Breast epithelium (tissue), 4 donors: Measurements from ENCODE around the gene SLC25A15. TPM values are rescaled to one million over a fixed set of nuclear protein-coding genes. Genes with fewer than 3 reads are reported as not detected.
"Not testable (repeated sequence)": the region's sequence is repeated elsewhere in the genome, so short reads cannot be mapped to it uniquely, and the experiment has no call there.

Source experiments
- DNase-seq, 2 donors: peaks; one replicate each; pipeline ENCODE4 v3.0.0-alpha.2; 2019; ENCODE audit warnings: low spot score in 2 of 2
- H3K27ac ChIP-seq, 2 donors: fragments of 200-600 bp; sonication (generic) in 1 of 2; one replicate each; pipeline ENCODE4 v1.5.1; 2016 to 2019; ENCODE audit warnings: mild to moderate bottlenecking in 1 of 2
- H3K27me3 ChIP-seq, 2 donors: fragments of 200-600 bp; sonication (generic) in 1 of 2; one replicate each; pipeline versions ENCODE4 v1.5.1 to v1.6.0; 2017 to 2019; ENCODE audit warnings: control low read depth in 1 of 2, mild to moderate bottlenecking in 1 of 2
- H3K36me3 ChIP-seq: fragments of 200-600 bp; one replicate; pipeline ENCODE4 v1.5.1; 2019
- H3K4me1 ChIP-seq, 2 donors: fragments of 200-600 bp; sonication (generic); one replicate each; pipeline ENCODE4 v1.5.1; 2016 to 2019; ENCODE audit warnings: control low read depth in 1 of 2
- H3K4me3 ChIP-seq, 3 donors: fragments of 200-600 bp; sonication (generic); 1 replicate in 2 of 3; 2 replicates in 1 of 3; pipeline ENCODE4 v1.5.1; 2016 to 2019; ENCODE audit warnings: mild to moderate bottlenecking in 3 of 3, moderate library complexity in 2 of 3
- H3K9me3 ChIP-seq, 2 donors: fragments of 200-600 bp; sonication (generic) in 1 of 2; one replicate each; pipeline ENCODE4 v1.5.1; 2016 to 2019; ENCODE audit warnings: control low read depth in 1 of 2
- CTCF ChIP-seq, 3 donors: fragments of 450-650 bp; IDR thresholded peaks; one replicate each; pipeline ENCODE4 v1.5.1; 2016 to 2017; ENCODE audit warnings: antibody characterized with exemption in 3 of 3, mild to moderate bottlenecking in 3 of 3, moderate library complexity in 3 of 3
- POLR2A ChIP-seq: fragments of 450-650 bp; IDR thresholded peaks from one replicate; pipeline ENCODE4 v1.6.1; 2016; ENCODE audit warnings: antibody characterized with exemption, mild to moderate bottlenecking, moderate library complexity
- POLR2AphosphoS5 ChIP-seq, 3 donors: sonication (generic); formaldehyde crosslinking; IDR thresholded peaks; one replicate each; pipeline ENCODE4 v1.6.1; 2017; ENCODE audit warnings: antibody characterized with exemption in 3 of 3
- intact Hi-C: fragments of 100-400 bp; cut with DNase I; formaldehyde crosslinking; loops from one replicate; pipeline ENCODE4 v1.15.1; 2023; ENCODE audit warnings: low total_unique reads
- total RNA-seq, 3 donors: library from RNA; depleted of rRNA; stranded (reverse); fragments of >200 nt; gene quantifications; one replicate each; pipeline ENCODE4 v1.1.0, GENCODE V29; 2016

Gene SLC25A15
- total RNA-seq, 3 donors from 2014 or later: 6.9 to 13.4 (median 7.5) TPM

GRCh38 chr13:40780822-40781401 lies 8.5 kb upstream of the SLC25A15 start:
- Histone ChIP-seq H3K4me1 (no peaks in the 10 kb centered on the region), H3K36me3 (no peaks in the 10 kb centered on the region), H3K27ac (no peak overlapping the region), H3K4me3 (no peak overlapping the region), H3K9me3 (no peaks in the 10 kb centered on the region), H3K27me3 (no peaks in the 10 kb centered on the region)
- TF ChIP-seq POLR2A: no peak
- TF ChIP-seq POLR2AphosphoS5 (IDR thresholded peaks at IDR 0.05): no peak
- TF ChIP-seq CTCF (IDR thresholded peaks at IDR 0.05): no peak
- DNase-seq: no peak
- intact Hi-C loops: no loop called here

- Histone ChIP-seq H3K27ac (no peak overlapping the region), H3K9me3 (no peaks in the 10 kb centered on the region), H3K36me3 (no peaks in the 10 kb centered on the region), H3K4me3 (no peak overlapping the region), H3K27me3 (no peaks in the 10 kb centered on the region), H3K4me1 (no peaks in the 10 kb centered on the region)
- no peak for TF ChIP-seq POLR2A
- no peak for TF ChIP-seq POLR2AphosphoS5 (IDR thresholded peaks at IDR 0.05)
- no peak for TF ChIP-seq CTCF (IDR thresholded peaks at IDR 0.05)
- intact Hi-C loops: no loop called here
- DNase-seq: no peak
These were observed 7.7 kb upstream of the SLC25A15 start for GRCh38 chr13:40781717-40782116.

DNA sequence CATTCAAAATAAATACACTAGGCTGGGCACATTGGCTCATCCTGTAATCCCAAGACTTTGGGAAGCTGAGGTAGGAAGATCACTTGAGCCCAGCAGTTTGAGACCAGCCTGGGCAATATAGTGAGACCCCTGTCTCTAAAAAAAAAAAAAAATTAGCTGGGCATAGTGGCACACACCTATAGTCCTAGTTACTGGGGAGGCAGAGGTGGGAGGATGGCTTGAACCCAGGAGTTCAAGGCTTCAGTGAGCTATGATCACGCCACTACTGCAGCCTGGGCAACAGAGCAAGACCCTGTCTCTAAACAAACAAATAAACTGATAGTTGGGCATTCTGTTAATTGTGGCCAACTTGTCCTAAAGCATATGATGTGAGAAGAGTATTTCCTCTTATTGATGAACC lies 6.4 kb upstream of the SLC25A15 start:
- H3K9me3 ChIP-seq, H3K36me3 ChIP-seq, DNase-seq, H3K27me3 ChIP-seq, intact Hi-C loops, H3K4me1 ChIP-seq, H3K27ac ChIP-seq, H3K4me3 ChIP-seq: not testable (repeated sequence)

DNA sequence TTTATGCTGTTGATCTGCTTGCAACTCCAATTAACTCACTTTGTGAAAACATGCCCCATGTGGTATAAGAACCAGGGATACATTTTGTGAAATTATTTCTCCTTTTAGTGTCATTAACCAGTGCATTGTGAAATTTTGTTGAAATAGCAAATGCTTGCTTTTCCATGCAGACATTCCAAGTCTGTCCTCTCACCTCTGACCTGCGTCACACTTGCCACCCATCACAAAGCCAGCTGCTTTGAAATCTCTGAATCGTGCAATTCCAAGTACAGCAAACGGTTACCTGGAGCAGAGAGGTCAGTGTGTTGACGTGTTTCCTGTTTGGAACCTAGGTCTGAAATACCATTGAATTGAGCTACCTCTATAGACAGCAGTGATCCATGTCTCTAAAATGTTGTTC lies 4.9 kb upstream of the SLC25A15 start:
- no peaks in the 10 kb centered on the region for H3K36me3 ChIP-seq
- TF ChIP-seq CTCF (IDR thresholded peaks at IDR 0.05) (no peak), POLR2A (no peak), POLR2AphosphoS5 (IDR thresholded peaks at IDR 0.05) (no peak)
- H3K4me3 ChIP-seq: no peak overlapping the region
- no peak overlapping the region for H3K27ac ChIP-seq
- H3K27me3 ChIP-seq: no peaks in the 10 kb centered on the region
- DNase-seq: no peak
- intact Hi-C loops: no loop called here
- H3K9me3 ChIP-seq: no peaks in the 10 kb centered on the region
- H3K4me1 ChIP-seq: no peaks in the 10 kb centered on the region

DNA sequence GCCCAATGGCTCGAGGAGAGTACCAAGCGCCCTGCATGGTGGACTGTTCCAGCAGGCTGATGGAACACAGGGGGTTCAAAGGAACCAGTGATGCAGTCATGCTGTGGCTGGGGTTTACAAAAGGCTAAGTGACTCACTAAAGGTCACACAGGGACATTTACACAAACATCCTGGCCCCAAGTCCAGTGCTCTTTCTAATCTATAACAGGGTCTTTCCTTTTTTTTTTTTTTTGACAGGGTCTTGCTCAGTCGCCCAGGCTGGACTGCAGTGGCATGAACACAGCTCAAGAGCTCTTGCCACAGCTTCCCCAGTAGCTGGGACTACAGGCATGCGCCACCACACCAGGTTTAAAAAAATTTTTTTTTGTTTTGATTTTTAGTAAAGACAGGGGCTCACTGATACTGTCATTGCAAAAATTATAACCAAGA lies 2.8 kb upstream of the SLC25A15 start:
- no peak overlapping the region for H3K4me3 ChIP-seq
- H3K27ac ChIP-seq: no peak overlapping the region
- no peaks in the 10 kb centered on the region for H3K9me3 ChIP-seq
- intact Hi-C loops: no loop called here
- no peaks in the 10 kb centered on the region for H3K4me1 ChIP-seq
- H3K27me3 ChIP-seq: no peaks in the 10 kb centered on the region
- no peak for TF ChIP-seq CTCF (IDR thresholded peaks at IDR 0.05)
- TF ChIP-seq POLR2AphosphoS5 (IDR thresholded peaks at IDR 0.05): no peak
- TF ChIP-seq POLR2A: no peak
- no peaks in the 10 kb centered on the region for H3K36me3 ChIP-seq
- DNase-seq: no peak

GRCh38 chr13:40787062-40787461 lies 2.3 kb upstream of the SLC25A15 start:
- no peaks in the 10 kb centered on the region for H3K36me3 ChIP-seq
- intact Hi-C loops: no loop called here
- H3K27ac ChIP-seq: no peak overlapping the region

DNA sequence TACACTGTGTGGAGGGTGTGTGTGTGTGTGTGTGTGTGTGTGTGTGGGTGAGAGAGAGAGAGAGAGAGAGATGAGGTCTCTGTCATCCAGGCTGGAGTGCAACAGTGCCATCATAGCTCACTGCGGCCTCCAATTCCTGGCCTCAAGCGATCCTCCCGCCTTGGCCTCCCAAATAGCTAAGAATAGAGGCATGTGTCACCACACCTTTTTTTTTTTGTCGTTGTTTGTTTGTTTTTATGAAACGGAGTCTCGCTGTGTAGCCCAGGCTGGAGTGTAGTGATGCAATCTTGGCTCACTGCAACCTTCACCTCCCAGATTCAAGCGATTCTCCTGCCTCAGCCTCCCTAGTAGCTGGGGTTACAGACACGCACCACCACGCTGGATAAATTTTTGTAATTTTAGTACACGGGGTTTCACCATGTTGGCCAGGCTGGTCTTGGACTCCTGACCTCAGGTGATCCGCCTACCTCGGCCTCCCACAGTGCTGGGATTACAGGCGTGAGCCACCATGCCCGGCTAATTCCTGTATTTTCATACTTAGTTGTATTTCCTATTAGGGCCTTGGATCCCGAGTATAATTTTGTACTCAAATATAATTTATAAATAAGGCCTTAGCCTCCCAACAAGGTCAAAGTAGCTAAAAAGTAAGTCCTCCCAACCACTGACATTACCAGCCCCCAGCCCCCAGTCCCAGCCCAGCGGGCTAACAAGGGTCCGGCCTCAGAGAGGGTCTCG lies 704 bp upstream of the SLC25A15 start:
- H3K9me3 ChIP-seq, intact Hi-C loops, H3K4me1 ChIP-seq, H3K36me3 ChIP-seq, DNase-seq, H3K27me3 ChIP-seq: not testable (repeated sequence)
- H3K4me3 ChIP-seq: peak overlapping the region; percentile 53 to 95 (median 73)
- H3K27ac ChIP-seq: peak overlapping the region; percentile 85 to 92

More at GRCh38 chr13:40787062-40787461, 2.3 kb upstream of the SLC25A15 start:
- no peak for DNase-seq
- Histone ChIP-seq H3K27me3 (no peaks in the 10 kb centered on the region), H3K9me3 (no peaks in the 10 kb centered on the region), H3K4me1 (no peaks in the 10 kb centered on the region), H3K4me3 (no peak overlapping the region)
- TF ChIP-seq POLR2AphosphoS5 (IDR thresholded peaks at IDR 0.05) (no peak), CTCF (IDR thresholded peaks at IDR 0.05) (no peak), POLR2A (no peak)
